Endothelial cell of umbilical vein (primary cell): ENCODE measurements around the gene SMOC2. TPM values are rescaled to one million over a fixed set of nuclear protein-coding genes. Genes with fewer than 3 reads are reported as not detected.

ENCODE experiments used
- BruUV-seq: library from RNA; stranded (reverse); fragments of 400-500 nt; replicated peaks from 2 replicates; lab custom pipeline; 2021; lab: Mats Ljungman, UMichigan
- CTCF ChIA-PET: fragments of 300-600, 350-600 bp; sonication (Branson Sonifier 250); formaldehyde crosslinking; loops from one replicate; lab custom pipeline; 2021; ENCODE audit warnings: antibody characterized with exemption, inconsistent platforms; lab: Charles Lee
- POLR2A ChIA-PET: fragments of 300-600, 350-600 bp; sonication (Branson Sonifier 250); formaldehyde crosslinking; loops from one replicate; lab custom pipeline; 2021; ENCODE audit warnings: antibody characterized with exemption, inconsistent platforms; lab: Charles Lee
- DNase-seq: peaks from one replicate; pipeline ENCODE4 v3.0.0-alpha.2; 2011; ENCODE audit warnings: low read depth, low spot score
- FAIRE-seq: peaks from 2 replicates; lab custom pipeline; 2011; peaks lifted over from hg19 to GRCh38; lab: Jason Lieb, UNC
- H2AFZ ChIP-seq: 2 replicates; pipeline ENCODE4 v1.6.0; 2012; ENCODE audit warnings: low read depth, low read length, control low read depth, inconsistent platforms
- H3K27ac ChIP-seq: 2 replicates; pipeline ENCODE4 v1.5.1; 2011; ENCODE audit warnings: low read depth, mild to moderate bottlenecking, control low read depth, low read length, moderate library complexity; ENCODE audit not compliant: insufficient read depth
- H3K27me3 ChIP-seq, 2 experiments: 2 replicates each; pipeline versions ENCODE4 v1.6.0 to v1.6.1; 2011; ENCODE audit warnings: low read length in 2 of 2, mixed read lengths in 1 of 2; ENCODE audit not compliant: control insufficient read depth in 2 of 2, insufficient read depth in 2 of 2
- H3K36me3 ChIP-seq, 2 experiments: 2 replicates in 1 of 2; 3 replicates in 1 of 2; pipeline ENCODE4 v1.5.1; 2011; ENCODE audit warnings: low read length in 2 of 2, mild to moderate bottlenecking in 1 of 2, moderate library complexity in 1 of 2; ENCODE audit not compliant: control insufficient read depth in 2 of 2, insufficient read depth in 2 of 2; ENCODE audit errors: extremely low read depth in 1 of 2
- H3K4me1 ChIP-seq: 3 replicates; pipeline ENCODE4 v1.5.1; 2011; ENCODE audit warnings: mild to moderate bottlenecking, low read length; ENCODE audit not compliant: control insufficient read depth, insufficient read depth; ENCODE audit errors: extremely low read depth
- H3K4me2 ChIP-seq: 2 replicates; pipeline ENCODE4 v1.6.1; 2011; ENCODE audit warnings: low read length, control low read depth, mixed read lengths; ENCODE audit not compliant: insufficient read depth
- H3K4me3 ChIP-seq, 3 experiments: fragments of 200-600 bp in 1 of 3; sonication (generic), shearing (Covaris generic) in 1 of 3; replicated peaks in 1 of 3; 2 replicates each; pipeline ENCODE4 v1.5.1; 2011 to 2016; ENCODE audit warnings: control low read depth in 3 of 3, low read length in 3 of 3, mild to moderate bottlenecking in 2 of 3, inconsistent platforms in 1 of 3, low read depth in 1 of 3, moderate library complexity in 1 of 3; ENCODE audit not compliant: insufficient read depth in 1 of 3
- H3K79me2 ChIP-seq: 2 replicates; pipeline ENCODE4 v1.6.0; 2012; ENCODE audit warnings: low read length, inconsistent platforms; ENCODE audit not compliant: control insufficient read depth, insufficient read depth
- H3K9ac ChIP-seq: replicated peaks from 2 replicates; pipeline ENCODE3; 2011; ENCODE audit warnings: low read length, control low read depth; ENCODE audit not compliant: insufficient read depth; ENCODE audit errors: extremely low read depth
- H3K9me1 ChIP-seq: replicated peaks from 3 replicates; pipeline ENCODE4 v1.6.0; 2011; ENCODE audit warnings: mild to moderate bottlenecking, low read length; ENCODE audit not compliant: control insufficient read depth, insufficient read depth; ENCODE audit errors: extremely low read depth
- H3K9me3 ChIP-seq: replicated peaks from 2 replicates; pipeline ENCODE4 v1.5.1; 2012; ENCODE audit warnings: low read length, inconsistent platforms; ENCODE audit not compliant: control insufficient read depth, insufficient read depth
- H4K20me1 ChIP-seq: replicated peaks from 2 replicates; pipeline ENCODE3; 2011; ENCODE audit warnings: mild to moderate bottlenecking, low read length; ENCODE audit not compliant: control insufficient read depth, insufficient read depth; ENCODE audit errors: extremely low read depth
- EZH2 ChIP-seq: IDR thresholded peaks from 2 replicates; pipeline ENCODE4 v1.6.1; 2012; ENCODE audit warnings: borderline replicate concordance, low read depth, mild to moderate bottlenecking, moderate library complexity, low read length, inconsistent platforms; ENCODE audit not compliant: severe bottlenecking
- FOS ChIP-seq: IDR thresholded peaks from 2 replicates; pipeline ENCODE4 v1.6.1; 2011; ENCODE audit warnings: mild to moderate bottlenecking, low read length, moderate library complexity, borderline replicate concordance; ENCODE audit not compliant: insufficient read depth
- GATA2 ChIP-seq: IDR thresholded peaks from 2 replicates; pipeline ENCODE4 v1.7.0; 2011; ENCODE audit warnings: low read depth, mild to moderate bottlenecking, moderate library complexity, mixed read lengths, low read length; ENCODE audit not compliant: insufficient read length, insufficient read depth
- JUN ChIP-seq: IDR thresholded peaks from 2 replicates; pipeline ENCODE4 v1.6.1; 2011; ENCODE audit warnings: borderline replicate concordance, low read depth; ENCODE audit not compliant: insufficient read length, insufficient read depth
- MYC ChIP-seq: IDR thresholded peaks from one replicate; pipeline ENCODE4 v1.6.1; 2011; ENCODE audit warnings: mild to moderate bottlenecking, low read depth, low read length
- POLR2A ChIP-seq: IDR thresholded peaks from 2 replicates; pipeline ENCODE4 v1.6.1; 2012; ENCODE audit warnings: low read depth, mild to moderate bottlenecking, control low read depth, low read length
- POLR2AphosphoS5 ChIP-seq: IDR thresholded peaks from 2 replicates; pipeline ENCODE4 v1.6.1; 2012; ENCODE audit warnings: low read depth, mild to moderate bottlenecking, control low read depth, low read length, moderate library complexity; ENCODE audit not compliant: insufficient read depth
- dilution Hi-C: fragments of 300-500 bp; cut with MboI; formaldehyde crosslinking; loops from one replicate; pipeline ENCODE4 v1.15.0; 2019; ENCODE audit warnings: low sequenced_read_pairs; ENCODE audit not compliant: extremely low pct_ligation_motif_present
- intact Hi-C: fragments of 100-400 bp; cut with micrococcal nuclease; formaldehyde crosslinking; loops from one replicate; pipeline ENCODE4 v1.10.0; 2022
- polyA plus RNA-seq, 4 experiments: library from polyadenylated mRNA; depleted of rRNA in 3 of 4; stranded (reverse) in 3 of 4; unstranded in 1 of 4; fragments of >200 nt; gene quantifications; 2 replicates each; pipeline versions ENCODE4 v1.2.1 to v1.2.3, GENCODE V29; 2011 to 2012; ENCODE audit warnings: missing spikeins in 1 of 4
- total RNA-seq: library from RNA; stranded (reverse); gene quantifications from 2 replicates; pipeline ENCODE4 v1.2.3, GENCODE V29; 2021
- TF ChIP-seq, protein P1 (sequence below), 2 donors: IDR thresholded peaks; 1 replicate in 1 of 2; 2 replicates in 1 of 2; pipeline ENCODE4 v1.5.1; 2011; ENCODE audit warnings: low read length in 2 of 2, mild to moderate bottlenecking in 2 of 2, moderate library complexity in 2 of 2, control low read depth in 1 of 2, inconsistent platforms in 1 of 2, low read depth in 1 of 2; ENCODE audit not compliant: insufficient read depth in 1 of 2; ENCODE audit errors: extremely low read depth in 1 of 2
- TF ChIP-seq, protein P2 (sequence below): IDR thresholded peaks from 2 replicates; pipeline ENCODE4 v1.6.1; 2011; ENCODE audit not compliant: insufficient read depth, insufficient read length

SMOC2 gene
- total and polyA plus RNA-seq, 2 donors (not counting 3 experiments of a cell fraction or from before 2014, with no cell fraction given), result not detected

DNA sequence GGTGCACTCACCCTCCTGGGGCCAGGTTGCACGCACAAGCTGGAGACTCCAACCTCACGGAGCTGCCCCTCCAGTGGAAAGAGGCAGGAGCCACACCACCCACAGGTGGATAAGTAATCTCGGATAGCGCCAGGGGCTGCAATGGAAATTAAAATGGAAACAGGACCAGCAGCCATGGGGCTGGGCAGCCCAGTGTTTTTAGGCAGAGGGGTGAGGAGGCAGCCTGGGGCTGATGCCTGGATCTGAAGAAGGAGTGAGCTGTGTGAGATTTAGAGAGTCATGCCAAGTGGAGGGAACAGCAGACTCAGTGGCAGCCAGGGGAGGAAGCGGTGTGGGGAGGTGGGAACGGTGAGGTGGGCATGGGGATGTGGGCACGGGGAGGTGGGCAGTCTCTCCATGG is 275.6 kb downstream of the SMOC2 start:
- Histone ChIP-seq H2AFZ (no peak overlapping the region), H3K9me3 (peaks cover 6% of the 10 kb centered on the region), H3K27ac (no peak overlapping the region), H3K9me1 (no peaks in the 10 kb centered on the region), H3K79me2 (no peaks in the 10 kb centered on the region), H3K9ac (no peak overlapping the region), H4K20me1 (no peaks in the 10 kb centered on the region), H3K4me1 (no peaks in the 10 kb centered on the region), H3K4me2 (no peak overlapping the region), H3K36me3 (no peaks in the 10 kb centered on the region), H3K4me3 (no peak overlapping the region), H3K27me3 (no peaks in the 10 kb centered on the region)
- intact Hi-C loops, result no loop called here
- POLR2A ChIA-PET, result no interaction called here
- BruUV-seq, result no TSS peak
- FAIRE-seq (no peak), DNase-seq (no peak)
- TF ChIP-seq FOS (no peak), POLR2A (no peak), MYC (no peak), EZH2 (no peak), POLR2AphosphoS5 (no peak), GATA2 (no peak), JUN (no peak)
- TF ChIP-seq, protein P1, sequence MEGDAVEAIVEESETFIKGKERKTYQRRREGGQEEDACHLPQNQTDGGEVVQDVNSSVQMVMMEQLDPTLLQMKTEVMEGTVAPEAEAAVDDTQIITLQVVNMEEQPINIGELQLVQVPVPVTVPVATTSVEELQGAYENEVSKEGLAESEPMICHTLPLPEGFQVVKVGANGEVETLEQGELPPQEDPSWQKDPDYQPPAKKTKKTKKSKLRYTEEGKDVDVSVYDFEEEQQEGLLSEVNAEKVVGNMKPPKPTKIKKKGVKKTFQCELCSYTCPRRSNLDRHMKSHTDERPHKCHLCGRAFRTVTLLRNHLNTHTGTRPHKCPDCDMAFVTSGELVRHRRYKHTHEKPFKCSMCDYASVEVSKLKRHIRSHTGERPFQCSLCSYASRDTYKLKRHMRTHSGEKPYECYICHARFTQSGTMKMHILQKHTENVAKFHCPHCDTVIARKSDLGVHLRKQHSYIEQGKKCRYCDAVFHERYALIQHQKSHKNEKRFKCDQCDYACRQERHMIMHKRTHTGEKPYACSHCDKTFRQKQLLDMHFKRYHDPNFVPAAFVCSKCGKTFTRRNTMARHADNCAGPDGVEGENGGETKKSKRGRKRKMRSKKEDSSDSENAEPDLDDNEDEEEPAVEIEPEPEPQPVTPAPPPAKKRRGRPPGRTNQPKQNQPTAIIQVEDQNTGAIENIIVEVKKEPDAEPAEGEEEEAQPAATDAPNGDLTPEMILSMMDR (IDR thresholded peaks at IDR 0.05; ENCODE audit: extremely low read depth in 1 of 2, insufficient read depth in 1 of 2, low read depth in 1 of 2, low read length in 2 of 2), result no peak
- TF ChIP-seq, protein P2, sequence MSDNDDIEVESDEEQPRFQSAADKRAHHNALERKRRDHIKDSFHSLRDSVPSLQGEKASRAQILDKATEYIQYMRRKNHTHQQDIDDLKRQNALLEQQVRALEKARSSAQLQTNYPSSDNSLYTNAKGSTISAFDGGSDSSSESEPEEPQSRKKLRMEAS, result no peak
- dilution Hi-C loops, result no loop called here
- CTCF ChIA-PET, result no interaction called here
